Psoas muscle (tissue), 8 donors: ENCODE measurements around the gene COASY. TPM values are rescaled to one million over a fixed set of nuclear protein-coding genes. Genes with fewer than 3 reads are reported as not detected.
A peak's percentile ranks its signal among the peaks of the same experiment; 100 is the strongest.
"Not testable (repeated sequence)": the region's sequence is repeated elsewhere in the genome, so short reads cannot be mapped to it uniquely, and the experiment has no call there.

Experiments used
- ATAC-seq, 4 donors: fragments of 200-7000 bp; cut with Tn5 transposase; one replicate each; pipeline ENCODE4 v1.9.1; 2020; ENCODE audit warnings: moderate library complexity in 3 of 4, mild to moderate bottlenecking in 2 of 4
- DNase-seq, 2 donors: peaks; one replicate each; pipeline ENCODE4 v3.0.0-alpha.2; 2020
- H3K27ac ChIP-seq: fragments of 200-600 bp; one replicate; pipeline ENCODE4 v1.8.0; 2022
- H3K27me3 ChIP-seq, 3 donors: fragments of 200-600 bp in 1 of 3; one replicate each; pipeline versions ENCODE4 v1.6.1 to v1.8.0; 2013 to 2022; ENCODE audit warnings: low read length in 2 of 3, mild to moderate bottlenecking in 2 of 3, moderate library complexity in 1 of 3; ENCODE audit not compliant: insufficient read depth in 3 of 3
- H3K36me3 ChIP-seq, 2 donors: fragments of 200-600 bp in 1 of 2; one replicate each; pipeline versions ENCODE4 v1.6.1 to v1.8.0; 2013 to 2022; ENCODE audit warnings: low read depth in 1 of 2, mild to moderate bottlenecking in 1 of 2, moderate library complexity in 1 of 2; ENCODE audit not compliant: insufficient read depth in 1 of 2
- H3K4me1 ChIP-seq: fragments of 200-600 bp; one replicate; pipeline ENCODE4 v1.8.0; 2022
- H3K4me3 ChIP-seq: fragments of 200-600 bp; one replicate; pipeline ENCODE4 v1.8.0; 2022; ENCODE audit warnings: mild to moderate bottlenecking
- H3K9me3 ChIP-seq: fragments of 200-600 bp; one replicate; pipeline ENCODE4 v1.8.0; 2022
- CTCF ChIP-seq: fragments of 200-600 bp; IDR thresholded peaks from one replicate; pipeline ENCODE4 v1.8.0; 2022; ENCODE audit warnings: antibody characterized with exemption
- WGBS, 3 donors: extraction: QIAGEN DNeasy Blood & Tissue Kit; methylation state at CpG; one replicate each; pipeline versions ENCODE4 v1.1.6 to v1.1.7; 2013; 5-methylcytosine and 5-hydroxymethylcytosine counted together
- intact Hi-C, 2 donors: fragments of 100-400 bp; cut with DNase I; formaldehyde crosslinking; loops; one replicate each; pipeline versions ENCODE4 v1.11.0 to v1.14.2; 2022
- polyA plus RNA-seq, 3 donors: library from polyadenylated mRNA; stranded (reverse); fragments of 200-250 nt; gene quantifications; one replicate each; pipeline ENCODE4 v1.2.3, GENCODE V29; 2013
- total RNA-seq, 4 donors: library from RNA; stranded (reverse); fragmentation: NEBNext Ultra II Directional in 2 of 4; extraction: Animal tissue kit (Norgen Biotek cat#: 25700) in 2 of 4; gene quantifications; one replicate each; pipeline versions ENCODE4 v1.2.1 to v1.2.4, GENCODE V29; 2021 to 2023
- donor health status: healthy with polysubstance abuse.
- donor health status: DM: no; HTN: no; CAD: no; lungs with moderate emphysema.
- donor health status: Bipolar disorder and iron deficiency.
- donor health status: healthy.
- donor health status: DM: yes; HTN: yes; CAD: no.
- donor health status: DM: no; HTN: no; CAD: no.
- donor health status: DM: no; HTN: no; CAD: no.
- donor health status: DM: yes; HTN: yes; CAD: no.

Gene COASY
- total and polyA plus RNA-seq, 7 donors = 31.6 to 141 (median 41.0) TPM

- Histone ChIP-seq H3K4me1 (peaks cover 51% of the 10 kb centered on the region), H3K27me3 (no peaks in the 10 kb centered on the region), H3K4me3 (no peak overlapping the region), H3K9me3 (no peaks in the 10 kb centered on the region), H3K36me3 (peaks cover 3 to 18% of the 10 kb centered on the region in 2 donors), H3K27ac (no peak overlapping the region)
- DNase-seq (no peak), ATAC-seq (no peak)
- intact Hi-C loops = no loop called here
- no peak for TF ChIP-seq CTCF
- WGBS, 3 donors = 90 to 92% (median 91%) methylated on average over 7 of the region's 7 CpGs
Measured at GRCh38 chr17:42603318-42603717, 41.4 kb downstream of the COASY start.

- intact Hi-C loops = no loop called here
- H3K27me3 ChIP-seq = no peaks in the 10 kb centered on the region
- peaks cover 10 to 33% of the 10 kb centered on the region in 2 donors for H3K36me3 ChIP-seq
- 13 to 37% (median 14%) methylated on average over 3 of the region's 3 CpGs for WGBS, 3 donors
- TF ChIP-seq CTCF = no peak
- H3K4me3 ChIP-seq = peak overlapping the region; percentile 79
- H3K4me1 ChIP-seq = peaks cover 40% of the 10 kb centered on the region
- ATAC-seq = no peak
- H3K27ac ChIP-seq = peak overlapping the region; percentile 90
- H3K9me3 ChIP-seq = no peaks in the 10 kb centered on the region
- no peak for DNase-seq
Measured at GRCh38 chr17:42607769-42608168, 45.8 kb downstream of the COASY start.

- Histone ChIP-seq H3K9me3 (no peaks in the 10 kb centered on the region), H3K4me1 (peaks cover 40% of the 10 kb centered on the region), H3K27me3 (no peaks in the 10 kb centered on the region), H3K36me3 (peaks cover 10 to 34% of the 10 kb centered on the region in 2 donors), H3K27ac (peak overlapping the region; percentile 90), H3K4me3 (peak overlapping the region; percentile 79)
- DNase-seq (peak in 1 of 2 donors; percentile 57), ATAC-seq (peak; percentile 54 to 73 (median 62))
- WGBS, 3 donors = 0 to 1% (median 1%) methylated on average over 24 to 30 of the region's 30 CpGs
- intact Hi-C loops = no loop called here
- TF ChIP-seq CTCF = no peak
Measured at GRCh38 chr17:42608305-42609181, 46.6 kb downstream of the COASY start.

DNA sequence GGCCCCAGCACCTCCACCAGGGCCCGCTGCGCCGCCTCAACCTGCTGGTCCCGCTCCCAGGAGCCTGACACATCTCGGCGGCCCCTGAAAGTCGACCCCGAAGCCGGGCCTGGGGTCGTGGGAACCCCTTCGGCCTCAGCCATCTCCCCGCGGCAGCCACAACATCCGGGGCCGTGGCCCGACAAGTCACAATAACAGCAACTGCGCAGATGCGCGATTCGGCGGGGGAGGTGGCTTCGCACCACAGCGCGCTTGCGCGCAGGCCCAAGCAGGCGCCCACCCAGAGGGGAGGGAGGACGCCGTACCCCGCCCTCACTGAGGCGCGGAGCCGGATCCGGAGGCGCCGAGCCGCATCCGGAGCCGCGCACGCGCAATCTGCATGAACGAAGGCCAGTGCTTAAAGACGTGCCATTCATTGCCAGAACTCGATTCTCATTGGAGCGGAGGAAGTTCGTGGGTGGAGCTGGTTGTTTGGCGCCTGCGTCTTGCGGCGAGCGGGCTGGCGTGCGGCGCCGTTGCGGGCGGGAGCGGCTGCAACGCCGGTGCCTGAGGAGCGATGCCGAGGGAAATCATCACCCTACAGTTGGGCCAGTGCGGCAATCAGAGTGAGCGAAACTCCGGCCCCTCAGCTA, 47.4 kb downstream of the COASY start, which contains the start of the genes RETREG3 and TUBG1:
RETREG3 (minus strand) TSS at position 193 of the 632 bp plus-strand sequence; CDS start at position 143, 50 bp downstream.
TUBG1 (plus strand) TSS at position 502 of the 632 bp plus-strand sequence; CDS start at position 557, 55 bp downstream.
- Histone ChIP-seq H3K27me3 (no peaks in the 10 kb centered on the region), H3K9me3 (no peaks in the 10 kb centered on the region), H3K4me1 (peaks cover 40% of the 10 kb centered on the region), H3K4me3 (peak within 1 kb of the TSS; percentile 79), H3K36me3 (peaks cover 10 to 35% of the 10 kb centered on the region in 2 donors), H3K27ac (peak within 1 kb of the TSS; percentile 90)
- intact Hi-C loops = no loop called here
- TF ChIP-seq CTCF = peak; percentile 43
- DNase-seq = peak; percentile 99 to 100
- WGBS, 3 donors = 0 to 1% (median 0%) methylated on average over 63 to 66 of the region's 66 CpGs
- ATAC-seq = peak; percentile 95 to 97 (median 96)

- 6 to 11% (median 10%) methylated on average over 34 to 35 of the region's 42 CpGs for WGBS, 3 donors
- peaks cover 35% of the 10 kb centered on the region for H3K4me1 ChIP-seq
Measured at GRCh38 chr17:42609814-42610801, 48.2 kb downstream of the COASY start.

More at GRCh38 chr17:42609814-42610801, 48.2 kb downstream of the COASY start:
- H3K36me3 ChIP-seq = peaks cover 10 to 38% of the 10 kb centered on the region in 2 donors
- ATAC-seq (peak; percentile 55 to 62 (median 56)), DNase-seq (peak; percentile 72)
- H3K4me3 ChIP-seq = peak overlapping the region; percentile 79
- H3K27me3 ChIP-seq, intact Hi-C loops, H3K9me3 ChIP-seq: not testable (repeated sequence)
- H3K27ac ChIP-seq = peak overlapping the region; percentile 90
